GM12878 (cell line): ENCODE data around the gene CLDN6. TPM values are rescaled to one million over a fixed set of nuclear protein-coding genes. Genes with fewer than 3 reads are reported as not detected.

ENCODE experiments used
- ATAC-seq: fragments of 200-7000 bp; cut with Tn5 transposase; 3 replicates; pipeline ENCODE4 v1.9.1; 2020; ENCODE audit warnings: mild to moderate bottlenecking, moderate library complexity
- BruUV-seq: library from RNA; stranded (reverse); fragments of 400-500 nt; replicated peaks from 2 replicates; lab custom pipeline; 2021; lab: Mats Ljungman, UMichigan
- CTCF ChIA-PET: fragments of 300-600 bp; sonication (Branson Sonifier 250); formaldehyde crosslinking; extraction: SDS; loops from one replicate; lab custom pipeline; 2021; ENCODE audit warnings: inconsistent platforms; lab: Yijun Ruan, JAX
- POLR2A ChIA-PET: fragments of 350-600 bp; formaldehyde crosslinking; extraction: SDS; loops from one replicate; lab custom pipeline; 2021; ENCODE audit warnings: inconsistent platforms; lab: Charles Lee
- RAD21 ChIA-PET: fragments of 300-600 bp; sonication (Branson Sonifier 250); formaldehyde crosslinking; loops from one replicate; lab custom pipeline; 2023; ENCODE audit warnings: antibody characterized with exemption; ENCODE audit not compliant: unreplicated experiment; lab: Charles Lee
- SMC1A ChIA-PET: fragments of 300-600 bp; sonication (Branson Sonifier 250); formaldehyde crosslinking; loops from one replicate; lab custom pipeline; 2023; ENCODE audit not compliant: unreplicated experiment, uncharacterized antibody; lab: Charles Lee
- DNase-seq: peaks from one replicate; pipeline ENCODE4 v3.0.0-alpha.2; 2011; ENCODE audit warnings: low read depth, low spot score
- FAIRE-seq: peaks from 3 replicates; lab custom pipeline; 2011; peaks lifted over from hg19 to GRCh38; lab: Jason Lieb, UNC
- H2AFZ ChIP-seq: 2 replicates; pipeline ENCODE4 v1.6.0; 2011; ENCODE audit warnings: low read depth, low read length, control low read depth; ENCODE audit not compliant: control insufficient read depth
- H3K27ac ChIP-seq: 2 replicates; pipeline ENCODE4 v1.5.1; 2011; ENCODE audit warnings: control low read depth; ENCODE audit not compliant: control insufficient read depth, insufficient read depth
- H3K27me3 ChIP-seq, 2 experiments: replicated peaks in 1 of 2; 2 replicates each; pipeline versions ENCODE4 v1.6.0 to v1.6.1; 2011; ENCODE audit warnings: low read length in 1 of 2; ENCODE audit not compliant: control insufficient read depth in 2 of 2, insufficient read depth in 2 of 2
- H3K36me3 ChIP-seq, 2 experiments: 2 replicates each; pipeline ENCODE4 v1.5.1; 2011; ENCODE audit warnings: low read length in 1 of 2; ENCODE audit not compliant: control insufficient read depth in 2 of 2, insufficient read depth in 2 of 2
- H3K4me1 ChIP-seq: 2 replicates; pipeline ENCODE4 v1.6.1; 2011; ENCODE audit warnings: mild to moderate bottlenecking, low read length, moderate library complexity, mixed read lengths; ENCODE audit not compliant: control insufficient read depth, insufficient read depth
- H3K4me2 ChIP-seq: 2 replicates; pipeline ENCODE4 v1.6.0; 2011; ENCODE audit warnings: control low read depth; ENCODE audit not compliant: control insufficient read depth, insufficient read depth
- H3K4me3 ChIP-seq: fragments of 200-600 bp; sonication (generic); 2 replicates; pipeline ENCODE4 v1.5.1; 2016
- H3K79me2 ChIP-seq: 2 replicates; pipeline ENCODE4 v1.6.0; 2011; ENCODE audit warnings: low read length; ENCODE audit not compliant: control insufficient read depth, insufficient read depth
- H3K9ac ChIP-seq: 2 replicates; pipeline ENCODE4 v1.8.0; 2011; ENCODE audit warnings: low read length, control low read depth, mixed read lengths; ENCODE audit not compliant: control insufficient read depth, insufficient read depth
- H3K9me3 ChIP-seq: replicated peaks from 3 replicates; pipeline ENCODE4 v1.5.1; 2011; ENCODE audit warnings: mild to moderate bottlenecking, low read length; ENCODE audit not compliant: control insufficient read depth, insufficient read depth
- H4K20me1 ChIP-seq: 2 replicates; pipeline ENCODE4 v1.6.0; 2011; ENCODE audit not compliant: control insufficient read depth, insufficient read depth
- NFIC ChIP-seq: IDR thresholded peaks from 2 replicates; pipeline ENCODE4 v1.6.1; 2012; ENCODE audit warnings: low read depth, mild to moderate bottlenecking, inconsistent platforms, low read length, moderate library complexity
- POLR2A ChIP-seq: IDR thresholded peaks from 2 replicates; pipeline ENCODE4 v1.6.1; 2011; ENCODE audit warnings: low read depth, mild to moderate bottlenecking, low read length
- POLR2AphosphoS5 ChIP-seq: IDR thresholded peaks from 2 replicates; pipeline ENCODE4 v1.6.1; 2011; ENCODE audit warnings: mild to moderate bottlenecking, low read length, inconsistent platforms
- WGBS: methylation state at CpG from one replicate; pipeline ENCODE4 v1.1.6; 2016; ENCODE audit warnings: low lambda C conversion rate; ENCODE audit not compliant: insufficient replicate concordance, insufficient coverage; ENCODE audit errors: missing lambda C conversion rate; 5-methylcytosine and 5-hydroxymethylcytosine counted together
- in situ Hi-C: fragments of 300-500 bp; cut with MboI; formaldehyde crosslinking; loops from 9 replicates; pipeline ENCODE4 v1.14.3; 2018; ENCODE audit warnings: mixed read lengths
- intact Hi-C: fragments of 100-400 bp; cut with micrococcal nuclease; formaldehyde crosslinking; loops from one replicate; pipeline ENCODE4 v1.14.2; 2022; ENCODE audit not compliant: unreplicated experiment
- polyA plus RNA-seq, 11 experiments: library from polyadenylated mRNA; depleted of rRNA in 4 of 11; unstranded in 6 of 11; stranded (reverse) in 5 of 11; fragments of >200 nt; fragmentation: Nextera tagmentation in 4 of 11; fragmentation: Illumina TruSeq in 1 of 11; extraction: Ambion mirVana in 4 of 11; extraction: Trizol in 1 of 11; gene quantifications; 1 replicate in 1 of 11; 2 replicates in 10 of 11; pipeline versions ENCODE4 v1.2.1 to v1.2.3, GENCODE V29; 2011 to 2016; ENCODE audit warnings: inconsistent platforms in 2 of 11, missing spikeins in 2 of 11, low read depth in 1 of 11
- total RNA-seq, 4 experiments: library from RNA; depleted of rRNA in 3 of 4; stranded (reverse); fragments of >200 nt in 3 of 4; fragmentation: Illumina TruSeq in 1 of 4; extraction: Trizol in 1 of 4; gene quantifications; 2 replicates each; pipeline versions ENCODE4 v1.2.1 to v1.2.3, GENCODE V29; 2013 to 2021
- TF ChIP-seq, protein P1 (sequence below): fragments of 450-650 bp; conservative IDR thresholded peaks from 2 replicates; pipeline ENCODE4 v1.6.1; 2017; ENCODE audit warnings: mild to moderate bottlenecking, moderate library complexity
- TF ChIP-seq, protein P2 (sequence below): fragments of 450-650 bp; IDR thresholded peaks from 2 replicates; pipeline ENCODE4 v1.6.1; 2017; ENCODE audit warnings: antibody characterized with exemption, mild to moderate bottlenecking, moderate library complexity

The CLDN6 gene
- total and polyA plus RNA-seq, 10 of the 15 experiments (the other 5 are each of a cell fraction or from before 2014, with no cell fraction given): 0.15 to 0.26 (median 0.23) TPM; not detected in 7

DNA sequence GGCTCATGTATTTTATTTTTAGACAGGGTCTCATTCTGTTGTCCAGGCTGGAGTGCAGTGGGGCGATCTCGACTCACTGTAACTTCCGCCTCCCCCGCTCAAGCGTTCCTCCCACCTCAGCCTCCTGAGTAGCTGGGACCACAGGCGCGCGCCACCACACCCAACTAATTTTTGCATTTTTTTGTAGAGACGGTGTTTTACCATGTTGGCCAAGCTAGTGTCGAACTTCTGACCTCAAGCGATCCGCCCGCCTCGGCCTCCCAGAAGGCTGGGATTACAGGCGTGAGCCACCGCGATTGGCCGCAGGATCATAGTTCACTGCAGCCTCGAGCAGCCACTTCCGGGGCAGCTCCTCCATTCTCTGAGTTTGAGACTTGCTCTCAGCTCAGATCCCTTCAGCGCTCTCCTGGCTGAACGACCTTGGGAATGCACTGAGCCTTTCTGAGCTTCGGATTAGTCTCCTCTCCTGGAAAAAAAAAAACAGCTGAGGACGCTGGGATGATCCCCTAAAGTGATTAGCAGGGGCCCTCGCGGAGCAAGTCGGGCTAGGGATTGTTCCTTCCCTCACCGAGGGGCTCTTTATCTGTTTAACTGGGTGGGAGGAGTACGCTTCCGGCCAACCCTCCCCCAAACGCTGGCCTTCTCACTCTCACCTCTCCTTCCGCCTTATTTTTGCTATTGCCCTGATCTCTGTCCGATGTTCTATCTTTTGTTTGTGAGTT, 36.6 kb downstream of the CLDN6 start:
- peak overlapping the region; percentile 77 for H3K4me2 ChIP-seq
- in situ Hi-C loops: no loop called here
- H3K9ac ChIP-seq: peak overlapping the region; percentile 93
- no peaks in the 10 kb centered on the region for H3K27me3 ChIP-seq
- no peaks in the 10 kb centered on the region for H4K20me1 ChIP-seq
- TF ChIP-seq NFIC (no peak), POLR2A (no peak), POLR2AphosphoS5 (no peak)
- TF ChIP-seq, protein P1, sequence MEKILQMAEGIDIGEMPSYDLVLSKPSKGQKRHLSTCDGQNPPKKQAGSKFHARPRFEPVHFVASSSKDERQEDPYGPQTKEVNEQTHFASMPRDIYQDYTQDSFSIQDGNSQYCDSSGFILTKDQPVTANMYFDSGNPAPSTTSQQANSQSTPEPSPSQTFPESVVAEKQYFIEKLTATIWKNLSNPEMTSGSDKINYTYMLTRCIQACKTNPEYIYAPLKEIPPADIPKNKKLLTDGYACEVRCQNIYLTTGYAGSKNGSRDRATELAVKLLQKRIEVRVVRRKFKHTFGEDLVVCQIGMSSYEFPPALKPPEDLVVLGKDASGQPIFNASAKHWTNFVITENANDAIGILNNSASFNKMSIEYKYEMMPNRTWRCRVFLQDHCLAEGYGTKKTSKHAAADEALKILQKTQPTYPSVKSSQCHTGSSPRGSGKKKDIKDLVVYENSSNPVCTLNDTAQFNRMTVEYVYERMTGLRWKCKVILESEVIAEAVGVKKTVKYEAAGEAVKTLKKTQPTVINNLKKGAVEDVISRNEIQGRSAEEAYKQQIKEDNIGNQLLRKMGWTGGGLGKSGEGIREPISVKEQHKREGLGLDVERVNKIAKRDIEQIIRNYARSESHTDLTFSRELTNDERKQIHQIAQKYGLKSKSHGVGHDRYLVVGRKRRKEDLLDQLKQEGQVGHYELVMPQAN: no peak
- TF ChIP-seq, protein P2, sequence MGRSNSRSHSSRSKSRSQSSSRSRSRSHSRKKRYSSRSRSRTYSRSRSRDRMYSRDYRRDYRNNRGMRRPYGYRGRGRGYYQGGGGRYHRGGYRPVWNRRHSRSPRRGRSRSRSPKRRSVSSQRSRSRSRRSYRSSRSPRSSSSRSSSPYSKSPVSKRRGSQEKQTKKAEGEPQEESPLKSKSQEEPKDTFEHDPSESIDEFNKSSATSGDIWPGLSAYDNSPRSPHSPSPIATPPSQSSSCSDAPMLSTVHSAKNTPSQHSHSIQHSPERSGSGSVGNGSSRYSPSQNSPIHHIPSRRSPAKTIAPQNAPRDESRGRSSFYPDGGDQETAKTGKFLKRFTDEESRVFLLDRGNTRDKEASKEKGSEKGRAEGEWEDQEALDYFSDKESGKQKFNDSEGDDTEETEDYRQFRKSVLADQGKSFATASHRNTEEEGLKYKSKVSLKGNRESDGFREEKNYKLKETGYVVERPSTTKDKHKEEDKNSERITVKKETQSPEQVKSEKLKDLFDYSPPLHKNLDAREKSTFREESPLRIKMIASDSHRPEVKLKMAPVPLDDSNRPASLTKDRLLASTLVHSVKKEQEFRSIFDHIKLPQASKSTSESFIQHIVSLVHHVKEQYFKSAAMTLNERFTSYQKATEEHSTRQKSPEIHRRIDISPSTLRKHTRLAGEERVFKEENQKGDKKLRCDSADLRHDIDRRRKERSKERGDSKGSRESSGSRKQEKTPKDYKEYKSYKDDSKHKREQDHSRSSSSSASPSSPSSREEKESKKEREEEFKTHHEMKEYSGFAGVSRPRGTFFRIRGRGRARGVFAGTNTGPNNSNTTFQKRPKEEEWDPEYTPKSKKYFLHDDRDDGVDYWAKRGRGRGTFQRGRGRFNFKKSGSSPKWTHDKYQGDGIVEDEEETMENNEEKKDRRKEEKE: no peak
- TF ChIP-seq, all 136 proteins: peak for 0
- ChIA-PET POLR2A (interaction anchor here (0.7 to 2.9 kb wide), 3 partner anchors 9 to 151 kb away, joined by 3 to 18 read pairs (median 4); partner anchors contain the start of genes PAQR4 and ZG16B), RAD21 (interaction anchor here (0.9 to 2.4 kb wide), 3 partner anchors 11 to 54 kb away, joined by 3 to 6 read pairs (median 4); partner anchors contain the start of genes KREMEN2 and PAQR4), CTCF (interaction anchor here (1.1 to 2.3 kb wide), 11 partner anchors 10 to 98 kb away, joined by 3 to 13 read pairs (median 5); partner anchors contain the start of genes FLYWCH2 and PAQR4), SMC1A (interaction anchor here (0.5 kb wide), 1 partner anchor 71 kb away, joined by 4 read pairs; no protein-coding TSS in a partner anchor)
- 82% methylated on average over 33 of the region's 33 CpGs for WGBS
- Histone ChIP-seq H2AFZ (no peak overlapping the region), H3K9me3 (no peaks in the 10 kb centered on the region), H3K4me1 (peaks cover 7% of the 10 kb centered on the region), H3K4me3 (peak overlapping the region; percentile 74), H3K36me3 (peaks cover 0 to 1% of the 10 kb centered on the region in 2 experiments; a peak in 1 of 4 replicates), H3K27ac (peak overlapping the region; percentile 88; the same call in 1 of the 2 replicates), H3K79me2 (peaks cover 11% of the 10 kb centered on the region)
- FAIRE-seq: no peak
- intact Hi-C loops: loop anchor here (5.0 kb wide), 2 partner anchors 54 to 74 kb away; no protein-coding TSS in a partner anchor
- DNase-seq: no peak
- no TSS peak for BruUV-seq
- ATAC-seq: no peak
